HEK293 (cell line): Measurements from ENCODE around the gene DUSP3.

Source experiments
- CTCF ChIA-PET: fragments of 350-600 bp; formaldehyde crosslinking; extraction: SDS; loops from one replicate; lab custom pipeline; 2021; ENCODE audit warnings: antibody characterized with exemption; lab: Yijun Ruan, JAX
- POLR2A ChIA-PET: fragments of 300-600 bp; formaldehyde crosslinking; extraction: SDS; loops from one replicate; lab custom pipeline; 2020; ENCODE audit warnings: antibody characterized with exemption, inconsistent platforms; lab: Yijun Ruan, JAX
- H3K27ac ChIP-seq: fragments of 200-500 bp; sonication (Bioruptor generic); 2 replicates; pipeline ENCODE4 v1.5.1; 2014; ENCODE audit warnings: low read depth, low read length, control low read depth, inconsistent platforms; ENCODE audit errors: extremely low read depth
- H3K36me3 ChIP-seq, 2 experiments: fragments of 200-500 bp in 1 of 2; sonication (Bioruptor generic) in 1 of 2; 1 replicate in 1 of 2; 2 replicates in 1 of 2; pipeline ENCODE4 v1.5.1; 2014 to 2017; ENCODE audit warnings: inconsistent platforms in 2 of 2, low read length in 2 of 2; ENCODE audit not compliant: control insufficient read depth in 2 of 2, insufficient read depth in 1 of 2
- H3K4me1 ChIP-seq: fragments of 200-500 bp; sonication (Bioruptor generic); 2 replicates; pipeline ENCODE4 v1.5.1; 2014; ENCODE audit warnings: mild to moderate bottlenecking, low read length, inconsistent platforms; ENCODE audit not compliant: control insufficient read depth, insufficient read depth
- H3K4me3 ChIP-seq: 2 replicates; pipeline ENCODE4 v1.5.1; 2011; ENCODE audit warnings: low read depth, mild to moderate bottlenecking, control low read depth, low read length, moderate library complexity
- H3K9me3 ChIP-seq: fragments of 200-500 bp; sonication (Bioruptor generic); 2 replicates; pipeline ENCODE4 v1.5.1; 2014; ENCODE audit warnings: low read depth, low read length, inconsistent platforms; ENCODE audit not compliant: control insufficient read depth, insufficient read depth
- ATF2 ChIP-seq: fragments of 450-650 bp; formaldehyde crosslinking; IDR thresholded peaks from 2 replicates; pipeline ENCODE4 v1.5.1; 2016; ENCODE audit warnings: missing biosample characterization, missing genetic modification characterization, low read depth
- PATZ1 ChIP-seq: fragments of 450-650 bp; formaldehyde crosslinking; IDR thresholded peaks from 2 replicates; pipeline ENCODE4 v1.5.1; 2016; ENCODE audit warnings: missing biosample characterization, missing genetic modification characterization
- PRDM1 ChIP-seq: fragments of 450-650 bp; formaldehyde crosslinking; IDR thresholded peaks from 2 replicates; pipeline ENCODE4; 2016; ENCODE audit warnings: missing biosample characterization, missing genetic modification characterization
- RBAK ChIP-seq: fragments of 450-650 bp; formaldehyde crosslinking; IDR thresholded peaks from 2 replicates; pipeline ENCODE4 v1.5.1; 2016; ENCODE audit warnings: missing biosample characterization, missing genetic modification characterization
- SCRT1 ChIP-seq: fragments of 450-650 bp; formaldehyde crosslinking; IDR thresholded peaks from 2 replicates; pipeline ENCODE4 v1.5.1; 2016; ENCODE audit warnings: missing biosample characterization, missing genetic modification characterization, borderline replicate concordance
- TSHZ1 ChIP-seq: fragments of 450-650 bp; formaldehyde crosslinking; IDR thresholded peaks from 2 replicates; pipeline ENCODE4 v1.5.1; 2016; ENCODE audit warnings: missing biosample characterization, missing genetic modification characterization, borderline replicate concordance
- WT1 ChIP-seq: fragments of 450-650 bp; formaldehyde crosslinking; IDR thresholded peaks from 2 replicates; pipeline ENCODE4 v1.5.1; 2016; ENCODE audit warnings: missing biosample characterization, missing genetic modification characterization
- ZBTB7A ChIP-seq: fragments of 450-650 bp; formaldehyde crosslinking; IDR thresholded peaks from 2 replicates; pipeline ENCODE4 v1.5.1; 2016; ENCODE audit warnings: low read depth, missing biosample characterization, missing genetic modification characterization
- ZEB2 ChIP-seq: fragments of 450-650 bp; formaldehyde crosslinking; IDR thresholded peaks from 2 replicates; pipeline ENCODE4 v1.5.1; 2016; ENCODE audit warnings: missing biosample characterization, missing genetic modification characterization
- ZNF280D ChIP-seq: fragments of 450-650 bp; formaldehyde crosslinking; IDR thresholded peaks from 2 replicates; pipeline ENCODE4 v1.5.1; 2016; ENCODE audit warnings: missing biosample characterization, missing genetic modification characterization
- ZNF335 ChIP-seq: fragments of 450-650 bp; formaldehyde crosslinking; conservative IDR thresholded peaks from 2 replicates; pipeline ENCODE4 v1.5.1; 2016; ENCODE audit warnings: missing biosample characterization, missing genetic modification characterization
- ZNF354C ChIP-seq: fragments of 450-650 bp; formaldehyde crosslinking; IDR thresholded peaks from 2 replicates; pipeline ENCODE4 v1.5.1; 2016; ENCODE audit warnings: missing biosample characterization, missing genetic modification characterization, low read depth, borderline replicate concordance
- ZNF37A ChIP-seq: fragments of 450-650 bp; IDR thresholded peaks from 2 replicates; pipeline ENCODE4 v1.5.1; 2018; ENCODE audit warnings: missing biosample characterization, missing genetic modification characterization
- ZNF426 ChIP-seq: fragments of 450-650 bp; formaldehyde crosslinking; IDR thresholded peaks from 2 replicates; pipeline ENCODE4 v1.5.1; 2017; ENCODE audit warnings: missing biosample characterization, missing genetic modification characterization, mild to moderate bottlenecking, inconsistent platforms, moderate library complexity
- ZNF518A ChIP-seq: fragments of 450-650 bp; formaldehyde crosslinking; conservative IDR thresholded peaks from 2 replicates; pipeline ENCODE4 v1.5.1; 2016; ENCODE audit warnings: low read depth, missing biosample characterization, missing genetic modification characterization
- ZNF555 ChIP-seq: fragments of 450-650 bp; formaldehyde crosslinking; conservative IDR thresholded peaks from 2 replicates; pipeline ENCODE4 v1.5.1; 2017; ENCODE audit warnings: missing biosample characterization, mild to moderate bottlenecking, missing genetic modification characterization, inconsistent platforms
- ZNF639 ChIP-seq: fragments of 450-650 bp; formaldehyde crosslinking; IDR thresholded peaks from 2 replicates; pipeline ENCODE4 v1.5.1; 2016; ENCODE audit warnings: missing biosample characterization, missing genetic modification characterization

Gene DUSP3

GRCh38 chr17:43827596-43827995 is 48.8 kb upstream of the DUSP3 start:
- H3K4me1 ChIP-seq, result no peaks in the 10 kb centered on the region
- TF ChIP-seq ZNF639 (no peak), ATF2 (tag by site-specific recombination) (no peak), ZNF280D (tag by site-specific recombination) (no peak)
- ChIA-PET POLR2A (no interaction called here), CTCF (interaction anchor here (0.6 to 1.0 kb wide), 2 partner anchors 18 to 20 kb away, joined by 3 read pairs; partner anchors contain the start of gene CD300LG)
- H3K4me3 ChIP-seq, result no peak overlapping the region
- H3K36me3 ChIP-seq, result peaks cover 18 to 82% of the 10 kb centered on the region in 2 experiments
- H3K9me3 ChIP-seq, result no peaks in the 10 kb centered on the region
- H3K27ac ChIP-seq, result no peak overlapping the region

- H3K4me1 ChIP-seq, result no peaks in the 10 kb centered on the region
- no peak overlapping the region for H3K27ac ChIP-seq
- H3K4me3 ChIP-seq, result no peak overlapping the region
- POLR2A ChIA-PET, result interaction anchor here (0.7 to 1.0 kb wide), 2 partner anchors 8 to 177 kb away, joined by 4 read pairs; no protein-coding TSS in a partner anchor
- no peaks in the 10 kb centered on the region for H3K9me3 ChIP-seq
- CTCF ChIA-PET, result interaction anchor here (0.5 to 1.2 kb wide), 8 partner anchors 9 to 271 kb away, joined by 3 to 6 read pairs (median 3); partner anchors contain the start of gene CD300LG
- peaks cover 18 to 88% of the 10 kb centered on the region in 2 experiments for H3K36me3 ChIP-seq
- no peak for TF ChIP-seq PRDM1 (tag by site-specific recombination)
- no peak for TF ChIP-seq ZNF426 (tag by site-specific recombination)
- no peak for TF ChIP-seq ZNF354C
- no peak for TF ChIP-seq ZNF37A
- no peak for TF ChIP-seq TSHZ1 (tag by site-specific recombination)
- TF ChIP-seq ZNF555 (tag by site-specific recombination), result no peak
- no peak for TF ChIP-seq ZNF518A (tag by site-specific recombination)
- TF ChIP-seq ZNF335 (tag by site-specific recombination), result no peak
- no peak for TF ChIP-seq RBAK
- no peak for TF ChIP-seq PATZ1
- no peak for TF ChIP-seq WT1
- no peak for TF ChIP-seq ZEB2 (tag by site-specific recombination)
- TF ChIP-seq ZBTB7A (tag by site-specific recombination), result no peak
- TF ChIP-seq SCRT1 (tag by site-specific recombination), result no peak
Observed at GRCh38 chr17:43826206-43826605, 47.4 kb upstream of the DUSP3 start.
